KOPT-K1 (cell line): ENCODE measurements around the gene COL3A1.

ENCODE experiments used
- H3K27ac ChIP-seq: fragments of 200-600 bp; sonication (generic); 2 replicates; pipeline ENCODE4 v1.5.1; 2016; ENCODE audit warnings: antibody characterized with exemption, mild to moderate bottlenecking, low read depth, low read length; ENCODE audit not compliant: poor library complexity, severe bottlenecking
- H3K36me3 ChIP-seq: fragments of 200-600 bp; sonication (generic); 2 replicates; pipeline ENCODE4 v1.5.1; 2017; ENCODE audit warnings: antibody characterized with exemption, mild to moderate bottlenecking, low read length, moderate library complexity; ENCODE audit not compliant: insufficient read depth
- H3K9me3 ChIP-seq: fragments of 200-600 bp; sonication (generic); 2 replicates; pipeline ENCODE4 v1.5.1; 2017; ENCODE audit warnings: antibody characterized with exemption, low read length, mild to moderate bottlenecking; ENCODE audit not compliant: insufficient read depth, poor library complexity, severe bottlenecking

The COL3A1 gene

GRCh38 chr2:188974164-188974563 is at the start of gene COL3A1:
COL3A1 (plus strand) TSS chr2:188974373; CDS start chr2:188974490, 117 bp downstream.
- no peaks in the 10 kb centered on the region for H3K36me3 ChIP-seq
- no peaks in the 10 kb centered on the region for H3K9me3 ChIP-seq
- H3K27ac ChIP-seq = no peak within 1 kb of the TSS

- Histone ChIP-seq H3K27ac (no peak overlapping the region), H3K36me3 (no peaks in the 10 kb centered on the region), H3K9me3 (no peaks in the 10 kb centered on the region)
These were observed 45.5 kb upstream of the COL3A1 start for GRCh38 chr2:188928643-188929042.

GRCh38 chr2:188931361-188931760 is 42.8 kb upstream of the COL3A1 start:
- Histone ChIP-seq H3K36me3 (no peaks in the 10 kb centered on the region), H3K9me3 (no peaks in the 10 kb centered on the region), H3K27ac (no peak overlapping the region)

GRCh38 chr2:188937228-188938220 is 36.6 kb upstream of the COL3A1 start:
- Histone ChIP-seq H3K27ac (no peak overlapping the region), H3K9me3 (no peaks in the 10 kb centered on the region), H3K36me3 (no peaks in the 10 kb centered on the region)

- no peaks in the 10 kb centered on the region for H3K9me3 ChIP-seq
- no peak overlapping the region for H3K27ac ChIP-seq
- H3K36me3 ChIP-seq = no peaks in the 10 kb centered on the region
These were observed 34.0 kb upstream of the COL3A1 start for GRCh38 chr2:188940171-188940570.

- Histone ChIP-seq H3K27ac (no peak overlapping the region), H3K9me3 (no peaks in the 10 kb centered on the region), H3K36me3 (no peaks in the 10 kb centered on the region)
These were observed 29.7 kb upstream of the COL3A1 start for GRCh38 chr2:188944442-188944841.

- no peak overlapping the region for H3K27ac ChIP-seq
- H3K9me3 ChIP-seq = no peaks in the 10 kb centered on the region
- no peaks in the 10 kb centered on the region for H3K36me3 ChIP-seq
These were observed 24.9 kb upstream of the COL3A1 start for GRCh38 chr2:188949046-188949818.

GRCh38 chr2:188952901-188953300 is 21.3 kb upstream of the COL3A1 start:
- no peaks in the 10 kb centered on the region for H3K9me3 ChIP-seq
- no peak overlapping the region for H3K27ac ChIP-seq
- no peaks in the 10 kb centered on the region for H3K36me3 ChIP-seq

- no peaks in the 10 kb centered on the region for H3K9me3 ChIP-seq
- H3K36me3 ChIP-seq = no peaks in the 10 kb centered on the region
- no peak overlapping the region for H3K27ac ChIP-seq
These were observed 17.9 kb upstream of the COL3A1 start for GRCh38 chr2:188956290-188956689.

- no peaks in the 10 kb centered on the region for H3K9me3 ChIP-seq
- no peaks in the 10 kb centered on the region for H3K36me3 ChIP-seq
- no peak overlapping the region for H3K27ac ChIP-seq
These were observed 17.2 kb upstream of the COL3A1 start for GRCh38 chr2:188956961-188957360.

- Histone ChIP-seq H3K9me3 (no peaks in the 10 kb centered on the region), H3K27ac (no peak overlapping the region), H3K36me3 (no peaks in the 10 kb centered on the region)
These were observed 16.5 kb upstream of the COL3A1 start for GRCh38 chr2:188957646-188958045.

- Histone ChIP-seq H3K36me3 (no peaks in the 10 kb centered on the region), H3K9me3 (no peaks in the 10 kb centered on the region), H3K27ac (no peak overlapping the region)
These were observed 10.4 kb upstream of the COL3A1 start for GRCh38 chr2:188963741-188964140.

GRCh38 chr2:188964976-188965546 is 9.1 kb upstream of the COL3A1 start:
- Histone ChIP-seq H3K9me3 (no peaks in the 10 kb centered on the region), H3K27ac (no peak overlapping the region), H3K36me3 (no peaks in the 10 kb centered on the region)

- H3K27ac ChIP-seq = no peak overlapping the region
- no peaks in the 10 kb centered on the region for H3K9me3 ChIP-seq
- no peaks in the 10 kb centered on the region for H3K36me3 ChIP-seq
These were observed 8.6 kb upstream of the COL3A1 start for GRCh38 chr2:188965563-188965962.

- Histone ChIP-seq H3K36me3 (no peaks in the 10 kb centered on the region), H3K27ac (no peak overlapping the region), H3K9me3 (no peaks in the 10 kb centered on the region)
These were observed 8.0 kb upstream of the COL3A1 start for GRCh38 chr2:188966079-188966571.
